Nephron progenitor cell (in vitro differentiated cells): Measurements from ENCODE around the gene CREB3L2.

Source experiments
- DNase-seq: peaks from one replicate; pipeline ENCODE4 v3.0.0; 2021
- H3K27ac Mint-ChIP-seq: 2 replicates; pipeline ENCODE4 v1.8.0; 2021; ENCODE audit warnings: mild to moderate bottlenecking, moderate library complexity, mixed read lengths
- H3K27me3 Mint-ChIP-seq: 2 replicates; pipeline ENCODE4 v1.8.0; 2021; ENCODE audit warnings: mild to moderate bottlenecking, low read depth, mixed read lengths; ENCODE audit not compliant: poor library complexity
- H3K36me3 Mint-ChIP-seq: 2 replicates; pipeline ENCODE4 v1.8.0; 2021; ENCODE audit warnings: low read depth, mixed read lengths
- H3K4me1 Mint-ChIP-seq: 2 replicates; pipeline ENCODE4 v1.8.0; 2021; ENCODE audit warnings: mixed read lengths
- H3K4me3 Mint-ChIP-seq: 2 replicates; pipeline ENCODE4 v1.8.0; 2021; ENCODE audit warnings: mild to moderate bottlenecking, moderate library complexity, mixed read lengths
- H3K9me3 Mint-ChIP-seq: 2 replicates; pipeline ENCODE4 v1.8.0; 2021; ENCODE audit warnings: mild to moderate bottlenecking, moderate library complexity, mixed read lengths
- CTCF ChIP-seq: fragments of 200-600 bp; sonication (generic); IDR thresholded peaks from 2 replicates; pipeline ENCODE4 v1.5.0; 2021; ENCODE audit warnings: antibody characterized with exemption

CREB3L2 gene

GRCh38 chr7:137886746-137887145 lies 115.1 kb downstream of the CREB3L2 start:
- H3K4me3 Mint-ChIP-seq, result no peak overlapping the region
- H3K4me1 Mint-ChIP-seq, result peaks cover 20% of the 10 kb centered on the region
- H3K36me3 Mint-ChIP-seq, result peaks cover 76% of the 10 kb centered on the region
- no peak for TF ChIP-seq CTCF
- H3K27ac Mint-ChIP-seq, result no peak overlapping the region
- peaks cover 13% of the 10 kb centered on the region for H3K9me3 Mint-ChIP-seq
- no peaks in the 10 kb centered on the region for H3K27me3 Mint-ChIP-seq
- no peak for DNase-seq

- H3K27me3 Mint-ChIP-seq, result no peaks in the 10 kb centered on the region
- H3K36me3 Mint-ChIP-seq, result peaks cover 81% of the 10 kb centered on the region
- H3K27ac Mint-ChIP-seq, result peak overlapping the region; percentile 37
- DNase-seq, result no peak
- H3K4me3 Mint-ChIP-seq, result no peak overlapping the region
- TF ChIP-seq CTCF, result no peak
- peaks cover 20% of the 10 kb centered on the region for H3K4me1 Mint-ChIP-seq
- H3K9me3 Mint-ChIP-seq, result peaks cover 18% of the 10 kb centered on the region
These were observed 115.6 kb downstream of the CREB3L2 start for GRCh38 chr7:137886281-137886680.

GRCh38 chr7:137885678-137886077 lies 116.2 kb downstream of the CREB3L2 start:
- no peak for TF ChIP-seq CTCF
- H3K4me1 Mint-ChIP-seq, result peaks cover 16% of the 10 kb centered on the region
- H3K4me3 Mint-ChIP-seq, result no peak overlapping the region
- H3K27me3 Mint-ChIP-seq, result no peaks in the 10 kb centered on the region
- H3K9me3 Mint-ChIP-seq, result peaks cover 21% of the 10 kb centered on the region
- H3K36me3 Mint-ChIP-seq, result peaks cover 81% of the 10 kb centered on the region
- no peak for DNase-seq
- no peak overlapping the region for H3K27ac Mint-ChIP-seq

- H3K4me1 Mint-ChIP-seq, result peaks cover 36% of the 10 kb centered on the region
These were observed 119.1 kb downstream of the CREB3L2 start for GRCh38 chr7:137882806-137883205.

GRCh38 chr7:137882261-137882668 lies 119.6 kb downstream of the CREB3L2 start:
- H3K36me3 Mint-ChIP-seq, result peaks cover 98% of the 10 kb centered on the region
- TF ChIP-seq CTCF, result no peak

More at GRCh38 chr7:137882806-137883205, 119.1 kb downstream of the CREB3L2 start:
- Mint-ChIP-seq H3K4me3 (no peak overlapping the region), H3K27me3 (no peaks in the 10 kb centered on the region), H3K27ac (no peak overlapping the region), H3K9me3 (peaks cover 29% of the 10 kb centered on the region), H3K36me3 (peaks cover 94% of the 10 kb centered on the region)
- no peak for DNase-seq
- TF ChIP-seq CTCF, result no peak

GRCh38 chr7:137881607-137882260 lies 120.2 kb downstream of the CREB3L2 start:
- Mint-ChIP-seq H3K36me3 (peaks cover 98% of the 10 kb centered on the region), H3K9me3 (peaks cover 29% of the 10 kb centered on the region), H3K4me3 (no peak overlapping the region), H3K27me3 (no peaks in the 10 kb centered on the region), H3K4me1 (peaks cover 34% of the 10 kb centered on the region), H3K27ac (no peak overlapping the region)
- no peak for TF ChIP-seq CTCF
- DNase-seq, result no peak

More at GRCh38 chr7:137882261-137882668, 119.6 kb downstream of the CREB3L2 start:
- no peak overlapping the region for H3K27ac Mint-ChIP-seq
- H3K4me3 Mint-ChIP-seq, result no peak overlapping the region
- H3K27me3 Mint-ChIP-seq, result no peaks in the 10 kb centered on the region
- H3K9me3 Mint-ChIP-seq, result peaks cover 29% of the 10 kb centered on the region
- H3K4me1 Mint-ChIP-seq, result peaks cover 38% of the 10 kb centered on the region
- DNase-seq, result no peak
